Activated CD8-positive, alpha-beta memory T cell treated with anti-CD3 and anti-CD28 coated beads, Interleukin-2, amount 50 U/mL, for 24 hours (primary cell): ENCODE measurements around the gene XRCC6.
"Not testable (repeated sequence)": the region's sequence is repeated elsewhere in the genome, so short reads cannot be mapped to it uniquely, and the experiment has no call there.

Experiments
- DNase-seq: peaks from one replicate; pipeline ENCODE4 v3.0.0-alpha.2; 2020; ENCODE audit errors: extremely low read depth

XRCC6 gene

DNA sequence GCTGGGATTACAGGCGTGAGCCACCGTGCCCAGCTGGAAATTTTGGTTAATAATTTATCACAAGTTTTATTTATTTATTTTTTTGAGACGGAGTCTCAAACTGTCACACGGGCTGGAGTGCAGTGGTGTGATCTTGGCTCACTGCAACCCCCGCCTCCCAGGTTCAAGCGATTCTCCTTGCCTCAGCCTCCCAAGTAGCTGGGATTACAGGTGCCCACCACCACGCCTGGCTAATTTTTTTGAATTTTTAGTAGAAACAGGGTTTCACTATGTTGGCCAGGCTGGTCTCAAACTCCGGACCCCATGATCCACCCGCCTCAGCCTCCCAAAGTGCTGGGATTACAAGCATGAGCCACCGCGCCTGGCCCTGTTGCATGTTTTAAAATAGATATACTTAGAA, 65.8 kb downstream of the XRCC6 start:
- DNase-seq: not testable (repeated sequence)

DNA sequence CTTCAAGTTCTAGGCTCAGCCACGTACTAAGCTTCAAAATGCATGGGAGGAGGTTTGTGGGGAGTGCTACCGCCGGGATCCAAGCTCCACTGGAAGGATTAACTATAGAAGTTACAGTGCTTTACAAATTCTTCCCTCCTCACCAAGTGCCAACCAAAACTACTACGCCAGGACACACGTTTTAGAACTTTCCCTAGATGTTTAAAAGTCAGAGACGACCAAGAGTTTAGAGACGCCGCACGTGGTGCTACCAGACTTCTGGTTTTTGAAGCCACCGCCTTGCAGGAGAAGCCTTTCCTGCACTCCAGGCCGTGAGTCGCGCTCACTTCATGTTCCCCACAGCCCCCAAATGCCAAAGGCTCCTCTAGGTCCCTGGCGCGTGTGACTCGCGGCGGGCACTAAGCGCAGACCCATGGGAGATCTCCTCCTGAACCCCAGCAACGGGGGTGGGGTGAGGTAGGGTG, 66.8 kb downstream of the XRCC6 start:
- no peak for DNase-seq

DNA sequence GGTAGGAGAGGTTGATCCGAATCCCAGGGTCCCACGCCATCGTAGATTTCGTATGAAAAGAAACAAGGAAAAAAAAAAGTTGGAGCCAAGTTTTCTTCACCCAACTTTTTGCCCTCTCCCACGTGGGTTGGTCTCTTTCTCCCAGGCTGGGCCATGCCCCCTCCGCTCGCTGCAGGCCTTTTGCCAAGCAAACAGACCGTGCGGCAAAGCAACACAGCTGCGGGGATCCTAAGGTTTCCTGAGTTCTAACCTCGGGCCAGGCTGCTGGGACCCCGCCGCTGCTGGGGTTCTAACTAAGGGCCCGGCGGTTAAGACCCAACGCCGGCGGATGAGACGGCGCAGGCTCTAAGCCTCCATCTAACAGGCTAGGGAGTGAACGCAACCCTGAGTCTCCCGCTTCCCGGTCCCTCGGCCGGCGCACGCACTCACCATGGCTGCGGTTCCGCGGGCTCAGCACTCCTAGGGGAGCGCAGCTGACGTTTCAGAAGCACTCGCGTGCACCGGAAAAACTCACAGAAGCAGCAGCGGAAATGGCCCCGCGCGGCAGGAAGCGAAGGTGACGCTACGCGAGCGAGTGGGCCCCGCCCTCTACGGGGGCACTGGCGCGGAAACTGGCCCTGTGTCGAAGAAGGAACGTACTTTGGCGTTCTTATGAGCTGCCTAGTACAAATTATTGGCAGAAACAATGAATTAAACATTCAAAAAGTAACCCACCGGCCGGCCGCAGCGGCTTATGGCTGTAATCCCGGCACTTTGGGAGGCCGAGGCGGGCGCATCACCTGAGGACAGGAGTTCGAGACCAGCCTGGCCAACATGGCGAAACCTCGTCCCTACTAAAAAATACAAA, 67.5 kb downstream of the XRCC6 start, which contains the start of gene SNU13:
TSS of gene SNU13 (minus strand) at position 503 of the 847 bp plus-strand sequence. CDS start at position 432, 71 bp downstream.
- DNase-seq: peak; percentile 80

DNA sequence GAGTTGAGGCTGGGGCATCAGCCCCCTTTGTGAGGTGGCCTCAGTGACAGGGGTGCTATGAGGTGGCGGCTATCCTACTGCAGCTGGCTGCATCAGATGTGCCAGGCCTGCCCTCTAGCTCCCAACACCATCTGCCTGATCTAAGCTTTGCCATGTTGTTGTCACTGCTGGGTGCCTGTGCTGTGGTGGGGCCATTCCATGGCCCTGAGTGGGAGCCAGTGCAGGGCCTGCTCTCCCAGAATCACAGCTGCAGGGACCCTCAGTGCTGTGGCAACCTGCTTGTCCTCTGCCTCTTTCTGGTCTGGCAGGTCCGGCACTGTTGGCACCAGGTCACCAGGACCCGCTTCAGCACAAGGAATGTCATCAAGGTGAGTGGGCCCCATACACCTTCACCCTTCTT, 69.4 kb downstream of the XRCC6 start:
- no peak for DNase-seq

DNA sequence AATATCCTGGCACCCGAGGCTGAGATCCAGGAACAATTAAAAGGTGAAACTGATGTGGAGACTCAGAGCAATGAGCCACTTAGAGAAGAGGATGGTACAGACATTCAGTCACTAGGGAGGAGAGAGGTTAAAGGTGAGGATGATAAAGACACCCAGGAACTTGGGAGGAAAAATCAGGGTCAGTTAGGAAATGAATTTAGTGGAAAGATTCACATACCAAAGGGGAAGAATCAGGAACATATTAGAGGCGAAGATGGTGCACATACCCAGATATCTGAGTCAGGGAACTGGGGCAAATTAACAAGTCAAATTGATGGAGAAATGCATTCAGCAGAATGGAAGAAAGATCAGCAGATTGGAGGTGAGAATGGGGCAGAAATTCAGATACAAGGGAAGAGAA, 74.1 kb downstream of the XRCC6 start:
- DNase-seq: no peak

DNA sequence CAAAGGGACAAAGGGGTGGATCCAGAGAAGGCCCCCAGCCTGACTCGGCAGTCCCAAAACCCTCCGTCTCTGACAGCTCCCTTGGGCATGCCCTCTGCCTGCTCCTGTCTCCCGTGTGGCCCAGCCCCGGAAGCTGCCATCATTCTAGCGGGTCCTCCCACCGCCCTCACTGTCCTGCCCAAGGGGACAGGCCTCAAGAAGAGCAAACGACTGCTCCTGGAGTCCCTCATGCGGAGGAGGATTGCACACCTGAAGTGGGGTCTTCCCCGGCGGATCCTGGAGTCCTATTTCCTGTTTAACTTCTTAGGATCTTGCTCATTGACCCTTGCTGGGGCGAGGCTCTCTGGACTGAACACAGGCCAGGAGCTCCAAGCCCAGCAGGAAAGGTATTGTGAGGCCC, 75.6 kb downstream of the XRCC6 start:
- DNase-seq: no peak

DNA sequence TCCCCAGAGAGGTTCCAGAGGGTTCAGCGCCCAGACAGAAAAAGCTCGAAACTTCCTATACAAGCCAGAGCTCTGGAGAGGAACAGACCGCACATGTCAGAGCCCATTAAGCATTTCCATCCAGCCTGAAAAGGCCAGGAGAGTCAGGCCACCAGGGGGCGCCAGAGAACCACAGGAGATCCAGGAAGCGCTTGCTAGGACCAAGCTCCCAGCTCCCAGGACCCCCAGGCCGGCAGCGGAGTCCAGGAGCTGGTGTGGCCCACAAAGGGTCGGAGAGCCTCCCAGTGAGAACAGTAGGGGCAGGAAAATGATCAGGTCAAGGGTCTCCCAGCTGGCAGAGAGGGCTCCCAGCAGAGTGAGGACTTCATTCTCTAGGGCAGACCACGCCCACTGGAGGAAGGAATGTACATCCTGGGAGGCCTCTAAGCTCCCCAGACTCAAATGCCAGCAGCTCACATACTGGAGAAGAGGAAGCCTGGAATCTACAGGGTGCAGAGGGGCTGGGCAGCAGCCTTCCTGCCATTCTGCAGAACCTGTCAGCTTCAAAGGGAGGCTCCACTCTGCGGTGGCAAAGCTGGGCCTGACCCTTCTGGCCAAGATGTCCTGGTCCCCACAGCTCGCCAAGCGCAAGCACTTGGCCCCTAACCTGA, 76.2 kb downstream of the XRCC6 start:
- DNase-seq: peak; percentile 86

DNA sequence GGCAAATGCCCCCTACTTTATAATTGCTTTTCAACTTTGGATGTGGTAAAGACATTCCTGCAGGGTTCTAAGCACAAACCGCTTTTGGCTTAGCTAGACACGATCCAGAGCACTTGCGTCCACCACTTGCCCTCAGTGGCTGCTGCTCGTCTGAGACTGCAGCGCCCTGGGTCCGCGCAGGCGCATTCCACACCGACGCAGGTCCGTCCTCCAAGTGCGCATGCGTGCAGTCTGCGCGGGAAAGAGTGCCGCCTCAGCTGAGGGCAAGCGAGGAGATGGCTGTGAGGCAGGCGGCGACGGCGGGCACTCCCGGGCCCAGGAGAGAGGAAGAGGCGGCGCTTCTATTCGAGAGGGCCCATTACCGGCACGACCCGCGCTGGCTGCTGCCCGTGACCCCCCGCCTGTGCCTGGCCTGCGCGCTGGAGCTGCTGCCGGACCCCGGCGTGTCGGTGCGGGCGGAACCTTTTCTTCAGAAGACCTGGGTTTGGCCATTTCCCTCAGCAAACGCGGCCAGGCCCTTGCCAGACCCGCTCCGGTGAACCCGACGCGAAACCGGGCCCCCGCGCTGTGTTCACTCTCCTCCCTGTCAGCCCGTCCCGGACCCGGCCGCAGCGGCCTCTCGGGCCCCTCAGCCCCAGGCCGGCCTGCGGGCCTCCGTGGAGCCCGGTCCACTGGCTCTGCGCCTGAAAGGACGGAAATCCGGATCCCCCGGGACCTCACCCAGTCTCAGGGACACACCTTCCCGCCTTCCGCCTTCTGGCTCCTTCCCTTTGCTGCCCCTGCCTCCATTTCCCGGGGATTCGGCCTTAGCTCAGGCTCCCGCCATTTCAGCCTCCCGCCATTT, 78.4 kb downstream of the XRCC6 start, which contains the start of gene MEI1:
TSS of gene MEI1 (plus strand) at position 240 of the 844 bp plus-strand sequence. CDS start at position 276, 36 bp downstream.
- DNase-seq: peak; percentile 75

DNA sequence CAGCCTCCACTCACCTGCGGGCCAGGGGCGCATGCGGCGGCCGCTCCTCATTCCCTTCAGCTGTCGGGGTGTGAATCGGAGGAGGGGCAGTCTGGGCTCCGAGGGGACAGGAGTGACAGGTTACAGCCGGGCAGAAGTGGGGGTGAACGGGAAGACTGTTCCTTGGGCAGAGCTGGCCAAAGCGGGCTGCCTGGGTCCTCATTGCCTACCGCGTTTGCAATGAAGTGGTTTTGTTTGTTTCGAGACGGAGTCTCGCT, 78.9 kb downstream of the XRCC6 start:
- no peak for DNase-seq

DNA sequence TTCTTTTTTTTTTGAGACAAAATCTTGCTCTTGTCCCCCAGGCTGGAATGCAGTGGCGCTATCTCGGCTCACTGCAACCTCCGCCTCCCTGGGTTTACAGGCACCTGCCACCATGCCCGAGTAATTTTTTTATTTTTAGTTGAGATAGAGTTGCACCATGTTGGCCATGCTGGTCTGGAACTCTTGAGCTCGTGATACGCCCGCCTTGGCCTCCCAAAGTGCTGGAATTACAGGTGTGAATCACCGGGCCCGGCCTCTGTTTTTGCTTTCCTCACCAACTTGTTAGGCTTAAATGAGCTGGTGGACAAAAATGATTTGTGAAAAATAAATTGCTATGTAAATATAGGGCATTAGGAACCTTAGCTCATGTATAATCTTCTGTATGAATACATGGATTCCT, 81.7 kb downstream of the XRCC6 start:
- no peak for DNase-seq

DNA sequence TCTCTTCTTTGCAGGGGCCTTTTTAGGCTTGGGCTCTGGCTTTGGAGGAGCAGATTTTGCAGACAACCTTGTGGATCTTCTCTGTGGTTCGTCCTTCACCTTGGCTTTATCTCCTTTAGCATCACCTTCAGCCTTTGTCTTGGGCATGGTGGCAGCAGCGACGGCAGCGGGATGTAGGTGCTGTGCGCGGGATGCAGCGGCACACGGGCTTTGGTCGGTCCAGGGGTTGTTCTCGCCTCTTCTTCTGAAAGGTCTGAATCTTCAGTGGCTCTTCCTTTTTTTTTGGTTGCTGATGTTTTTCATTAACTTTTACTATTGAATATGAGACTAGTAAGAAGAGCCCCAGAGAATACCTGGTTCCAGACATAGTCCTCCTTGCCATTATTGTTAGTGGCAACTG, 88.2 kb downstream of the XRCC6 start:
- no peak for DNase-seq

DNA sequence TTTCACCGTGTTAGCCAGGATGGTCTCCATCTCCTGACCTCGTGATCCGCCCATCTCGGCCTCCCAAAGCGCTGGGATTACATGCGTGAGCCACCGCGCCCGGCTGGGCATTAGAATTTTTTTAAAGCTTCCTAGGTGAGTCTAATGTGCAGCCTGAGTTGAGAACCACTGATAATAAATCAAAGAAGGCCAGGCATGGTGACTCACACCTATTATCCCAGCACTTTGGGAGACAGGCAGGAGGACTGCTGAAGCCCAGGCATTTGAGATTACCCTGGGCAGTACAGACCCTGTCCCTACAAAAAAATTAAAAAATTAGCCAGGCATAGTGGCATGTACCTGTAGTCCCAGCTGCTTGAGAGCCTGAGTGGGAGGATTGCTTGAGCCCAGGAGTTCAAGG, 91.9 kb downstream of the XRCC6 start:
- DNase-seq: no peak
